HCT116 (cell line): ENCODE data around the gene TPBGL. TPM values are rescaled to one million over a fixed set of nuclear protein-coding genes. Genes with fewer than 3 reads are reported as not detected.

Experiments
- ATAC-seq: fragments of 200-7000 bp; cut with Tn5 transposase; 2 replicates; pipeline ENCODE4 v1.9.1; 2020; ENCODE audit warnings: mild to moderate bottlenecking, moderate library complexity
- BruUV-seq: library from RNA; stranded (reverse); fragments of 400-500 nt; replicated peaks from 2 replicates; lab custom pipeline; 2021; lab: Mats Ljungman, UMichigan
- CTCF ChIA-PET: fragments of 300-600 bp; sonication (Branson Sonifier 250); formaldehyde crosslinking; loops from one replicate; lab custom pipeline; 2021; ENCODE audit warnings: antibody characterized with exemption; lab: Charles Lee
- POLR2A ChIA-PET: fragments of 300-600, 350-600 bp; sonication (Branson Sonifier 250); formaldehyde crosslinking; loops from one replicate; lab custom pipeline; 2021; ENCODE audit warnings: antibody characterized with exemption; lab: Charles Lee
- RAD21 ChIA-PET, 2 experiments: fragments of 300-600 bp; sonication (Branson Sonifier 250); formaldehyde crosslinking; loops; one replicate each; lab custom pipeline; 2023; ENCODE audit warnings: low total read pairs in 2 of 2; ENCODE audit not compliant: uncharacterized antibody in 2 of 2, unreplicated experiment in 2 of 2, low non-redundant PET in 1 of 2; lab: Charles Lee
- DNase-seq: peaks from one replicate; pipeline ENCODE4 v3.0.0-alpha.2; 2010; ENCODE audit warnings: low read depth, low spot score
- H2AFZ ChIP-seq: fragments of 200-600 bp; shearing (Covaris generic), sonication (generic); 2 replicates; pipeline ENCODE4 v1.6.1; 2017; ENCODE audit warnings: low read depth, mixed run types, mixed read lengths, antibody characterized with exemption, low read length; ENCODE audit not compliant: poor library complexity, severe bottlenecking
- H3K27ac ChIP-seq: 2 replicates; pipeline ENCODE4 v1.5.1; 2012; ENCODE audit warnings: low read depth, low read length
- H3K27me3 ChIP-seq: fragments of 200-600 bp; sonication (generic); 2 replicates; pipeline ENCODE4 v1.6.1; 2016; ENCODE audit warnings: mixed run types, low read length, mixed read lengths; ENCODE audit not compliant: insufficient read depth
- H3K36me3 ChIP-seq, 2 experiments: fragments of 200-500 bp in 1 of 2; fragments of 200-600 bp in 1 of 2; sonication (Bioruptor generic) in 1 of 2; sonication (generic) in 1 of 2; 2 replicates each; pipeline versions ENCODE4 v1.5.1 to v1.6.1; 2014 to 2016; ENCODE audit warnings: low read length in 2 of 2, inconsistent platforms in 1 of 2, mixed read lengths in 1 of 2, mixed run types in 1 of 2; ENCODE audit not compliant: insufficient read depth in 2 of 2, control insufficient read depth in 1 of 2
- H3K4me1 ChIP-seq, 2 experiments: fragments of 200-600 bp in 1 of 2; sonication (generic) in 1 of 2; 2 replicates each; pipeline versions ENCODE4 v1.5.1 to v1.6.1; 2012 to 2017; ENCODE audit warnings: low read length in 2 of 2, inconsistent platforms in 1 of 2, mild to moderate bottlenecking in 1 of 2, mixed read lengths in 1 of 2, mixed run types in 1 of 2, moderate library complexity in 1 of 2; ENCODE audit not compliant: insufficient read depth in 2 of 2, control insufficient read depth in 1 of 2
- H3K4me2 ChIP-seq: fragments of 200-600 bp; sonication (generic); 2 replicates; pipeline ENCODE4 v1.6.1; 2017; ENCODE audit warnings: mixed run types, low read length, mixed read lengths
- H3K4me3 ChIP-seq, 2 experiments: fragments of 200-600 bp in 1 of 2; sonication (generic) in 1 of 2; replicated peaks in 1 of 2; 2 replicates each; pipeline ENCODE4 v1.5.1; 2011 to 2016; ENCODE audit warnings: low read length in 2 of 2, control low read depth in 1 of 2, low read depth in 1 of 2, mild to moderate bottlenecking in 1 of 2, mixed read lengths in 1 of 2, mixed run types in 1 of 2
- H3K79me2 ChIP-seq: fragments of 200-600 bp; sonication (generic); 2 replicates; pipeline ENCODE4 v1.6.1; 2017; ENCODE audit warnings: mild to moderate bottlenecking, mixed run types, low read length, moderate library complexity, mixed read lengths; ENCODE audit not compliant: insufficient read depth
- H3K9ac ChIP-seq: fragments of 200-600 bp; sonication (generic); 2 replicates; pipeline ENCODE4 v1.6.1; 2016; ENCODE audit warnings: low read length, mixed read lengths
- H3K9me2 ChIP-seq: fragments of 200-600 bp; sonication (generic), shearing (Covaris generic); 2 replicates; pipeline ENCODE4 v1.6.1; 2017; ENCODE audit warnings: mixed run types, mild to moderate bottlenecking, moderate library complexity; ENCODE audit not compliant: insufficient read depth
- H3K9me3 ChIP-seq, 2 experiments: fragments of 200-500 bp in 1 of 2; fragments of 200-600 bp in 1 of 2; sonication (Bioruptor generic) in 1 of 2; sonication (generic) in 1 of 2; 2 replicates each; pipeline ENCODE4 v1.6.1; 2014 to 2017; ENCODE audit warnings: low read length in 2 of 2, mixed read lengths in 2 of 2, inconsistent platforms in 1 of 2, low read depth in 1 of 2, mild to moderate bottlenecking in 1 of 2, mixed run types in 1 of 2, moderate library complexity in 1 of 2; ENCODE audit not compliant: control insufficient read depth in 1 of 2, insufficient read depth in 1 of 2
- H4K20me1 ChIP-seq: fragments of 200-600 bp; sonication (generic), shearing (Covaris generic); 2 replicates; pipeline ENCODE4 v1.6.1; 2017; ENCODE audit warnings: mixed run types, mild to moderate bottlenecking, moderate library complexity; ENCODE audit not compliant: insufficient read depth
- CTCF ChIP-seq, 3 experiments: fragments of 200-600 bp in 1 of 3; sonication (generic) in 1 of 3; IDR thresholded peaks in 2 of 3; conservative IDR thresholded peaks in 1 of 3; 2 replicates each; pipeline ENCODE4 v1.5.1; 2012 to 2017; ENCODE audit warnings: low read depth in 2 of 3, low read length in 2 of 3, antibody characterized with exemption in 1 of 3, borderline replicate concordance in 1 of 3, control low read depth in 1 of 3, mild to moderate bottlenecking in 1 of 3, mixed read lengths in 1 of 3, mixed run types in 1 of 3, moderate library complexity in 1 of 3; ENCODE audit not compliant: insufficient read depth in 1 of 3
- ELF1 ChIP-seq: IDR thresholded peaks from 2 replicates; pipeline ENCODE4 v1.6.1; 2012; ENCODE audit warnings: low read depth, borderline replicate concordance
- RAD21 ChIP-seq: IDR thresholded peaks from 2 replicates; pipeline ENCODE4 v1.6.1; 2012; ENCODE audit warnings: low read depth, mild to moderate bottlenecking
- SIN3A ChIP-seq: IDR thresholded peaks from 2 replicates; pipeline ENCODE4 v1.6.1; 2012; ENCODE audit warnings: low read depth
- TCF7L2 ChIP-seq: IDR thresholded peaks from 2 replicates; pipeline ENCODE4 v1.7.0; 2011; ENCODE audit warnings: borderline replicate concordance, inconsistent platforms; ENCODE audit not compliant: insufficient read depth, insufficient read length; ENCODE audit errors: extremely low read depth
- ZBTB33 ChIP-seq: IDR thresholded peaks from 2 replicates; pipeline ENCODE4 v1.6.1; 2011; ENCODE audit warnings: mild to moderate bottlenecking, low read length, moderate library complexity; ENCODE audit not compliant: insufficient replicate concordance; ENCODE audit errors: extremely low read depth
- ZNF274 ChIP-seq: fragments of 200-500 bp; sonication (Bioruptor generic); IDR thresholded peaks from 2 replicates; pipeline ENCODE4 v1.6.1; 2014; ENCODE audit warnings: mild to moderate bottlenecking, low read depth, low read length, inconsistent platforms
- intact Hi-C: fragments of 100-400 bp; cut with micrococcal nuclease; formaldehyde crosslinking; loops from 2 replicates; pipeline ENCODE4 v1.10.0; 2022
- total RNA-seq: library from RNA; stranded (reverse); gene quantifications from one replicate; pipeline ENCODE4 v1.2.1, GENCODE V29; 2021; ENCODE audit not compliant: unreplicated experiment
- TF ChIP-seq, protein P1 (sequence below): IDR thresholded peaks from 2 replicates; pipeline ENCODE4 v1.6.1; 2012

TPBGL gene
- total RNA-seq, 1 experiment from 2014 or later = 0.12 TPM

DNA sequence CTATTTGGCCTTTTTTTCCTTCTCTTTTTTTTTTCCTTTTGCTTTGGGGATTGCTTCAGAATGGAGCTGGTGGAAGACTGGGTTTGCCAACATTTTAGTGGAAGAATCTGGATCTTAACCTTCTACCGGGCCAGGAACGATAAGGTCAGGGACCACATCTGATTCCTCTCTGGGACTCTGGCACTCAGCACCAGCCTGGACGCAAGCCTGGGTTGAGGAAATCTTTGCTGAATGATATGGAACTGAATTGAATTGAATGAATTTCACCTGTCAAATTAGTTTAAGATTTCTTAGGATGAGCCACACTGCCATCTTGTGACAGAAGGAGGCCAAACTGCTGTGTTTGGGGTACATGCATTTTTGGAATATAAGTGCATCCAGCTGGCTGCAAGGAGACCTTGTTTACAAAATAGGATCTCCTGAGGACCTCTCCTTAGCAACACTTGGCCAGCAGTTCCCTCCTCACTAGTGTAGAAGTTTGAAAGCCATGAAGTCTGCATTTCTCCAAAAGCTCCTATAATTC lies 30.4 kb downstream of the TPBGL start:
- Histone ChIP-seq H3K9me3 (no peaks in the 10 kb centered on the region), H3K27me3 (no peaks in the 10 kb centered on the region), H4K20me1 (no peaks in the 10 kb centered on the region), H3K9ac (no peak overlapping the region), H2AFZ (no peak overlapping the region), H3K4me1 (no peaks in the 10 kb centered on the region), H3K27ac (no peak overlapping the region), H3K9me2 (no peaks in the 10 kb centered on the region), H3K79me2 (no peaks in the 10 kb centered on the region), H3K4me3 (no peak overlapping the region), H3K36me3 (peaks cover 0 to 4% of the 10 kb centered on the region in 2 experiments; a peak in 1 of 4 replicates), H3K4me2 (no peak overlapping the region)
- no TSS peak for BruUV-seq
- CTCF ChIA-PET = interaction anchor here (0.8 to 2.4 kb wide), 11 partner anchors 9 to 342 kb away, joined by 3 to 10 read pairs (median 4); no protein-coding TSS in a partner anchor
- TF ChIP-seq SIN3A = no peak
- TF ChIP-seq RAD21 = peak; percentile 57
- peak; percentile 51 to 59 (median 55); a peak in 5 of 6 replicates for TF ChIP-seq CTCF (IDR thresholded peaks at IDR 0.05 in 2 of 3, conservative IDR thresholded peaks at IDR 0.05 in 1 of 3; ENCODE audit: borderline replicate concordance in 1 of 3, insufficient read depth in 1 of 3, low read depth in 2 of 3, low read length in 2 of 3)
- DNase-seq (peak; percentile 13), ATAC-seq (peak; percentile 70)
- RAD21 ChIA-PET = interaction anchor here in 1 of 2 experiments (0.6 to 0.7 kb wide), 2 partner anchors 107 to 131 kb away, joined by 3 to 4 read pairs; no protein-coding TSS in a partner anchor
- POLR2A ChIA-PET = no interaction called here
- intact Hi-C loops = no loop called here

- DNase-seq = no peak
- H3K4me1 ChIP-seq = no peaks in the 10 kb centered on the region
- H4K20me1 ChIP-seq = no peaks in the 10 kb centered on the region
- H2AFZ ChIP-seq = no peak overlapping the region
- H3K4me3 ChIP-seq = no peak overlapping the region
- no peaks in the 10 kb centered on the region for H3K27me3 ChIP-seq
- no peak overlapping the region for H3K4me2 ChIP-seq
- H3K27ac ChIP-seq = no peak overlapping the region
- no peaks in the 10 kb centered on the region for H3K79me2 ChIP-seq
- H3K9me3 ChIP-seq = no peaks in the 10 kb centered on the region
- no peak for TF ChIP-seq ELF1
- TF ChIP-seq, protein P1, sequence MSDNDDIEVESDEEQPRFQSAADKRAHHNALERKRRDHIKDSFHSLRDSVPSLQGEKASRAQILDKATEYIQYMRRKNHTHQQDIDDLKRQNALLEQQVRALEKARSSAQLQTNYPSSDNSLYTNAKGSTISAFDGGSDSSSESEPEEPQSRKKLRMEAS = no peak
- TF ChIP-seq ZNF274 = no peak
- no peak for TF ChIP-seq ZBTB33
- TF ChIP-seq TCF7L2 = no peak
- peaks cover 0 to 4% of the 10 kb centered on the region in 2 experiments; a peak in 1 of 4 replicates for H3K36me3 ChIP-seq
- H3K9me2 ChIP-seq = no peaks in the 10 kb centered on the region
- ChIA-PET POLR2A (no interaction called here), RAD21 (interaction anchor here in 1 of 2 experiments (0.6 kb wide), 1 partner anchor 132 kb away, joined by 4 read pairs; no protein-coding TSS in a partner anchor), CTCF (interaction anchor here (0.8 to 2.4 kb wide), 7 partner anchors 8 to 342 kb away, joined by 3 to 10 read pairs (median 8); no protein-coding TSS in a partner anchor)
- intact Hi-C loops = no loop called here
- ATAC-seq = no peak
- no TSS peak for BruUV-seq
- H3K9ac ChIP-seq = no peak overlapping the region
Measured at GRCh38 chr11:75271730-75272129, 31.2 kb downstream of the TPBGL start.
